ENCODE data around the gene GPR146.

Gene GPR146

GRCh38 chr7:1066242-1066588, 21.9 kb downstream of the GPR146 start:
- TF ChIP-seq TAF1 (IDR thresholded peaks at IDR 0.05; ENCODE audit: borderline replicate concordance, insufficient read depth, low read length): no peak
- TF ChIP-seq SIN3A (IDR thresholded peaks at IDR 0.05; ENCODE audit: borderline replicate concordance, insufficient read depth, low read length): no peak
- TF ChIP-seq FOXP2 (optimal IDR thresholded peaks at IDR 0.05; ENCODE audit: borderline replicate concordance, extremely low read depth, extremely low read length, insufficient read depth): no peak
- TF ChIP-seq REST (IDR thresholded peaks at IDR 0.05; ENCODE audit: insufficient read depth in 1 of 2, low read depth in 2 of 2, low read length in 2 of 2): no peak
- TF ChIP-seq POLR2AphosphoS5 (IDR thresholded peaks at IDR 0.05; ENCODE audit: low read depth, low read length): no peak

DNA sequence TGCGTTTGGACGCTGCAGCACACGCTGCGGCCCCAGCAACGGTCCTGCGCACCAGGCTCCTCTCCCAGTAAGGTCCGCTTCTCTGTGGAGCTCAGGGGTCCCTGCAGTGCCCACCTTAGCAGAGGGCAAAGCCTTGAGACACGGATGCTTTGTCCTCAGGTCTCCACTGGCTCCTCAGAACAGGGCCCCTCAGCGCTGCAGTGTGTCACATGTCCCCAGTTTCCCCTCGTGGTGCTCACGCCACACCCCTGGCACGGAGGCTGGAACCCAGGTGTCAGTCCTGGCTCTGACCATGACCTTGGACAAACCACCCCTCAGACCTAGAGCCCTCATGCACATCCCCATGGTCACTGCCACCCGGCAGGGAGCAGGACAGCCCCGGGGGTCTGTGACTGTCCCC, 23.7 kb downstream of the GPR146 start:
- TF ChIP-seq SIN3A (IDR thresholded peaks at IDR 0.05; ENCODE audit: borderline replicate concordance, insufficient read depth, low read length): no peak
- no peak for TF ChIP-seq REST (IDR thresholded peaks at IDR 0.05; ENCODE audit: insufficient read depth in 1 of 2, low read depth in 2 of 2, low read length in 2 of 2)
- TF ChIP-seq POLR2AphosphoS5 (IDR thresholded peaks at IDR 0.05; ENCODE audit: low read depth, low read length): no peak
- TF ChIP-seq FOXP2 (optimal IDR thresholded peaks at IDR 0.05; ENCODE audit: borderline replicate concordance, extremely low read depth, extremely low read length, insufficient read depth): no peak
- no peak for TF ChIP-seq TAF1 (IDR thresholded peaks at IDR 0.05; ENCODE audit: borderline replicate concordance, insufficient read depth, low read length)

DNA sequence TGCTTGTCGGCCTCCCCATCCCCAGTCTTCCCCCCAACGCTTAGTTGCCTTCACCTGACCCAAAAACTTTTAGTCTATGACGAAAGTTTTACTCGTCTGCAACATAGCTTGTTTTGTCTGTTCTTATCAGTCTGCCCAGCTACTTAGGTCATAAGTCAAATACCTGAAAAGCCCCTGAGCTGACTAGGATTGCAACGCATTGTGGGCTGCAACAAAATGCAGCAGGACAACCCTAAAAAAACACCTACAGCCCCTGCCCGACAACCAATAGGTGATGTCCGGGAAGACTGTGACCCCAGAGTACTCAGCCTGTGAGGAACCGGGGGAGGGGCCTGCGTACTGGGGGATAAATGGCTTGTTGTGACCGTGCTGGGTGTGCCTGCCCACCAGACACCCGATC, 24.3 kb downstream of the GPR146 start:
- no peak for TF ChIP-seq SIN3A (IDR thresholded peaks at IDR 0.05; ENCODE audit: borderline replicate concordance, insufficient read depth, low read length)
- no peak for TF ChIP-seq TAF1 (IDR thresholded peaks at IDR 0.05; ENCODE audit: borderline replicate concordance, insufficient read depth, low read length)
- TF ChIP-seq POLR2AphosphoS5 (IDR thresholded peaks at IDR 0.05; ENCODE audit: low read depth, low read length): no peak
- TF ChIP-seq REST (IDR thresholded peaks at IDR 0.05; ENCODE audit: insufficient read depth in 1 of 2, low read depth in 2 of 2, low read length in 2 of 2): no peak
- TF ChIP-seq FOXP2 (optimal IDR thresholded peaks at IDR 0.05; ENCODE audit: borderline replicate concordance, extremely low read depth, extremely low read length, insufficient read depth): no peak

DNA sequence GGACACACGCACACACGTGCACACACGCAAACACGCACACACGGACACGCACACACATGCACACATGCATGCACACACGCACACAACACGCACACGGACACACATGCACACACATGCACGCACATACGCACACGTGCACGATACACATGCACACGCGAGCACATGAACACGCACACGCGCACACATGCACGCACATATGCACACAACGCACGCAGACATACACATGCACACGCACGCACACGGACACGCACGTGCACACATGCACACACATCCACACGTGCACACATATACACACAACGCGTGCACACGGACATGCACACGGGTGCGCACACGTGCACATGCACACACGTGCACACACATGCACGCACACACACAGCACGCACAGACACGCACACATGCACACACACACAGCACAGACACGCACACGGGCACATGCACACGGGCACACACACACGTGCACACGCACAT, 26.2 kb downstream of the GPR146 start:
- TF ChIP-seq SIN3A (IDR thresholded peaks at IDR 0.05; ENCODE audit: borderline replicate concordance, insufficient read depth, low read length) (no peak), FOXP2 (optimal IDR thresholded peaks at IDR 0.05; ENCODE audit: borderline replicate concordance, extremely low read depth, extremely low read length, insufficient read depth) (no peak)

DNA sequence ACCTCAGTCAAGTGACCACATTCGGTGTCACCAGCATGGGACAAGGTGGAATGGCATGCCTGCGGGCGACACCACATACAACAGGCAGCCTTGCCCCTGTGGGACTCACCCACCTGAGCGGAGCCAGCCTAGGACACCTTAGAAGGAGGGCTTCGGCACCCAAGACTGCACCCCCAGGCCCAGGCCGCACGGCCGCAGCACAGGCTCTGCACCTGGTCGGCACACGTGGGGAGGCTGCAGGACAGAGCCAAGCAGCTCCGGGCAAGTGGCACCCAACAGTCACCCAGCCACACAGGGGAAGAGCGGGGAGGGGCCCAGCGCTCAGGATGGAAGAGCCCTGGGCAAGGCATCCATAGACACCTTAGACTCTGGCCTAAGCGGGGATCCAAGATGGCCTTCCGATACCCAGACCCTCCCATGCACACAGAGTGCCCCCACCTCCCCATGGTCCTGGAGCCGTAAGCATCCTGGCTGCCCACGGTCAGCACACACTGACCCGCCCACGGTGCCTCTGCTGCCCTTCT, 27.4 kb downstream of the GPR146 start:
- TF ChIP-seq TAF1 (IDR thresholded peaks at IDR 0.05; ENCODE audit: borderline replicate concordance, insufficient read depth, low read length): no peak
- TF ChIP-seq FOXP2 (optimal IDR thresholded peaks at IDR 0.05; ENCODE audit: borderline replicate concordance, extremely low read depth, extremely low read length, insufficient read depth): no peak
- TF ChIP-seq SIN3A (IDR thresholded peaks at IDR 0.05; ENCODE audit: borderline replicate concordance, insufficient read depth, low read length): no peak
- TF ChIP-seq POLR2AphosphoS5 (IDR thresholded peaks at IDR 0.05; ENCODE audit: low read depth, low read length): no peak
- TF ChIP-seq REST (IDR thresholded peaks at IDR 0.05; ENCODE audit: insufficient read depth in 1 of 2, low read depth in 2 of 2, low read length in 2 of 2): no peak

Measured in PFSK-1 (cell line).